WTC11 (cell line): Measurements from ENCODE around the gene CHPF.

Source experiments
- CREB1 ChIP-seq: sonication (generic); formaldehyde crosslinking; IDR thresholded peaks from 2 replicates; pipeline ENCODE4 v1.8.0; 2023; ENCODE audit warnings: mild to moderate bottlenecking, missing genetic modification reagents
- CTCF ChIP-seq: fragments of 200-600 bp; IDR thresholded peaks from 2 replicates; pipeline ENCODE4 v1.8.0; 2022; ENCODE audit warnings: antibody characterized with exemption
- MYBL2 ChIP-seq: sonication (generic); formaldehyde crosslinking; IDR thresholded peaks from 2 replicates; pipeline ENCODE4 v1.8.1; 2023; ENCODE audit warnings: mild to moderate bottlenecking, moderate library complexity, missing genetic modification reagents
- NR2C2 ChIP-seq: sonication (generic); formaldehyde crosslinking; IDR thresholded peaks from 2 replicates; pipeline ENCODE4 v1.8.0; 2022; ENCODE audit warnings: mild to moderate bottlenecking, missing genetic modification reagents
- SMAD3 ChIP-seq: sonication (generic); formaldehyde crosslinking; IDR thresholded peaks from 2 replicates; pipeline ENCODE4 v1.8.0; 2022; ENCODE audit warnings: missing genetic modification reagents, mild to moderate bottlenecking, borderline replicate concordance
- SP1 ChIP-seq: sonication (generic); formaldehyde crosslinking; conservative IDR thresholded peaks from 2 replicates; pipeline ENCODE4 v1.8.1; 2022; ENCODE audit warnings: missing genetic modification reagents
- TP53 ChIP-seq: sonication (generic); formaldehyde crosslinking; IDR thresholded peaks from 2 replicates; pipeline ENCODE4 v1.8.1; 2023; ENCODE audit warnings: mild to moderate bottlenecking, missing genetic modification reagents
- TF ChIP-seq, protein P1 (sequence below): sonication (generic); formaldehyde crosslinking; conservative IDR thresholded peaks from 2 replicates; pipeline ENCODE4 v1.8.1; 2022; ENCODE audit warnings: mild to moderate bottlenecking, missing genetic modification reagents
- TF ChIP-seq, protein P2 (sequence below): sonication (generic); formaldehyde crosslinking; IDR thresholded peaks from 2 replicates; pipeline ENCODE4 v1.8.1; 2023; ENCODE audit warnings: mild to moderate bottlenecking, missing genetic modification reagents, borderline replicate concordance

DNA sequence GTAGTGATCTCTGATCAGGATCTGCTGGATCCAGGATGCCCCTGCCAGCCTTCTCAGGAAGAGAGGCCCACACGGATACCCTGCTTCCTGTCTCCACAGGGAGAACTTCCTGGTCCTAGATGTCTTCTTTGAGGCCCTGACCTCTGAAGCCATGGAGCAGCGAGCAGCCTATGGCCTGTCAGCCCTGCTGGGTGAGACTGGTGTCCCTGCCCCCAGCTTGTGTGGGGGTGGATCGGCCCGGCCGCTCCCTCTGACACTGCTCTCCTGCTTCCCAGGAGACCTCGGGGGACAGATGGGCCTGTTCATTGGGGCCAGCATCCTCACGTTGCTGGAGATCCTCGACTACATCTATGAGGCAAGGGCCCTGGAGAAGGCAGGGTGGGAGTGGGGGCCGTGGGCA lies 6.6 kb downstream of the CHPF start:
- TF ChIP-seq, protein P1, sequence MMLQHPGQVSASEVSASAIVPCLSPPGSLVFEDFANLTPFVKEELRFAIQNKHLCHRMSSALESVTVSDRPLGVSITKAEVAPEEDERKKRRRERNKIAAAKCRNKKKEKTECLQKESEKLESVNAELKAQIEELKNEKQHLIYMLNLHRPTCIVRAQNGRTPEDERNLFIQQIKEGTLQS (CRISPR knock-in tag): no peak
- TF ChIP-seq NR2C2 (CRISPR knock-in tag) (no peak), CTCF (no peak), CREB1 (CRISPR knock-in tag) (no peak), SP1 (CRISPR knock-in tag) (no peak), SMAD3 (no peak), MYBL2 (CRISPR knock-in tag) (no peak), TP53 (CRISPR knock-in tag) (no peak)
- TF ChIP-seq, protein P2, sequence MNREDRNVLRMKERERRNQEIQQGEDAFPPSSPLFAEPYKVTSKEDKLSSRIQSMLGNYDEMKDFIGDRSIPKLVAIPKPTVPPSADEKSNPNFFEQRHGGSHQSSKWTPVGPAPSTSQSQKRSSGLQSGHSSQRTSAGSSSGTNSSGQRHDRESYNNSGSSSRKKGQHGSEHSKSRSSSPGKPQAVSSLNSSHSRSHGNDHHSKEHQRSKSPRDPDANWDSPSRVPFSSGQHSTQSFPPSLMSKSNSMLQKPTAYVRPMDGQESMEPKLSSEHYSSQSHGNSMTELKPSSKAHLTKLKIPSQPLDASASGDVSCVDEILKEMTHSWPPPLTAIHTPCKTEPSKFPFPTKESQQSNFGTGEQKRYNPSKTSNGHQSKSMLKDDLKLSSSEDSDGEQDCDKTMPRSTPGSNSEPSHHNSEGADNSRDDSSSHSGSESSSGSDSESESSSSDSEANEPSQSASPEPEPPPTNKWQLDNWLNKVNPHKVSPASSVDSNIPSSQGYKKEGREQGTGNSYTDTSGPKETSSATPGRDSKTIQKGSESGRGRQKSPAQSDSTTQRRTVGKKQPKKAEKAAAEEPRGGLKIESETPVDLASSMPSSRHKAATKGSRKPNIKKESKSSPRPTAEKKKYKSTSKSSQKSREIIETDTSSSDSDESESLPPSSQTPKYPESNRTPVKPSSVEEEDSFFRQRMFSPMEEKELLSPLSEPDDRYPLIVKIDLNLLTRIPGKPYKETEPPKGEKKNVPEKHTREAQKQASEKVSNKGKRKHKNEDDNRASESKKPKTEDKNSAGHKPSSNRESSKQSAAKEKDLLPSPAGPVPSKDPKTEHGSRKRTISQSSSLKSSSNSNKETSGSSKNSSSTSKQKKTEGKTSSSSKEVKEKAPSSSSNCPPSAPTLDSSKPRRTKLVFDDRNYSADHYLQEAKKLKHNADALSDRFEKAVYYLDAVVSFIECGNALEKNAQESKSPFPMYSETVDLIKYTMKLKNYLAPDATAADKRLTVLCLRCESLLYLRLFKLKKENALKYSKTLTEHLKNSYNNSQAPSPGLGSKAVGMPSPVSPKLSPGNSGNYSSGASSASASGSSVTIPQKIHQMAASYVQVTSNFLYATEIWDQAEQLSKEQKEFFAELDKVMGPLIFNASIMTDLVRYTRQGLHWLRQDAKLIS (CRISPR knock-in tag): no peak
